Stomach smooth muscle (tissue), 2 donors: ENCODE measurements around the gene XPNPEP1.

Experiments
- H3K27ac ChIP-seq: one replicate; pipeline ENCODE4 v1.7.0; 2013; ENCODE audit warnings: mild to moderate bottlenecking, low read length, inconsistent platforms
- H3K27me3 ChIP-seq, 2 donors: one replicate each; pipeline ENCODE4 v1.7.0; 2013; ENCODE audit warnings: low read length in 2 of 2; ENCODE audit not compliant: insufficient read depth in 2 of 2, control insufficient read depth in 1 of 2
- H3K36me3 ChIP-seq, 2 donors: one replicate each; pipeline ENCODE4 v1.7.0; 2013; ENCODE audit warnings: low read length in 2 of 2; ENCODE audit not compliant: control insufficient read depth in 2 of 2, insufficient read depth in 2 of 2
- H3K4me1 ChIP-seq: one replicate; pipeline ENCODE4 v1.7.0; 2013; ENCODE audit warnings: low read length; ENCODE audit not compliant: control insufficient read depth, insufficient read depth
- H3K4me3 ChIP-seq, 2 donors: one replicate each; pipeline ENCODE4 v1.7.0; 2013; ENCODE audit warnings: low read length in 2 of 2
- H3K9ac ChIP-seq, 2 donors: one replicate each; pipeline ENCODE4 v1.7.0; 2013; ENCODE audit warnings: low read length in 2 of 2, mild to moderate bottlenecking in 1 of 2
- H3K9me3 ChIP-seq, 2 donors: one replicate each; pipeline ENCODE4 v1.7.0; 2013; ENCODE audit warnings: low read length in 2 of 2; ENCODE audit not compliant: control insufficient read depth in 2 of 2
- donor health status: healthy.
- donor health status: Pancreatic carcinoma.

XPNPEP1 gene

DNA sequence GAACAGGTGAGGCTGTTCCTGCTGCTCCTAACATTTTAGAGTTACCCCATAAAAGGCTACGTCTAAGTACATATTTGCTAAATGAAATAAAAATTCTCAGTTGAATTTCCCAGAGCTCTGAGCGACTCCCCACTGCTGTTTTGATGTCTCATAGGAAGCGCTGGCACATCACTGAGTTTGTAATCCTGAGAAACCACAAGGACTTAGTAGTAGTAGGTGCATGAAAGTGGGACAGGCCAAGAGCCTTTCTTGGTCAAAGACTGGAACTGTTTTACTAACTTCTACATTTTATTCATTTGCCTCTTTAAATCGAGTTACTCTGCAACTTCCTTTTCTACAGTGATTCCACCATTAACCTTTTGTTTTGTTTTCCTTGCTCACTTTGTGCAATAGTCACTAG lies 85.9 kb downstream of the XPNPEP1 start:
- H3K4me1 ChIP-seq = no peaks in the 10 kb centered on the region
- no peaks in the 10 kb centered on the region for H3K36me3 ChIP-seq
- H3K4me3 ChIP-seq = no peak overlapping the region
- H3K9me3 ChIP-seq = no peaks in the 10 kb centered on the region
- H3K27ac ChIP-seq = no peak overlapping the region
- H3K27me3 ChIP-seq = no peaks in the 10 kb centered on the region
- H3K9ac ChIP-seq = no peak overlapping the region

DNA sequence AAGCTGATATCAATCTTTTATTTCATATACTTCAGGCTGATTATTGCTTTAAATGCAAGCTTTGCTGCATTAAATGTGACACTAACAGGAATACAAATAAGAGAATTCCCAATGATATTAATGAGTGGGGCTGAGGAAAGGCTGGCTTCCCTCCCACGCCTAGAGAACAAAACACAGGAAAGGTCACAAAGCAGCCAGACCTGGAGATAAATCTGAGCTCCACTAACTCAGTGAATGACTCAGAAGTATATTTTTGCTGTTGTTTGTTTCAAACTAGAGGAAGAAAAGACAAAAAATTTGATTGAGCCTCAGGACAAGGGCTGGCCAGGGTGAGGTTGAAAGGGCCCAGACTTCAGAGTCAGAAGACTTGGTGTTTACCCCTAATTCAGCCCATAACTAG lies 88.1 kb downstream of the XPNPEP1 start:
- Histone ChIP-seq H3K27ac (no peak overlapping the region), H3K4me3 (no peak overlapping the region), H3K27me3 (no peaks in the 10 kb centered on the region)

DNA sequence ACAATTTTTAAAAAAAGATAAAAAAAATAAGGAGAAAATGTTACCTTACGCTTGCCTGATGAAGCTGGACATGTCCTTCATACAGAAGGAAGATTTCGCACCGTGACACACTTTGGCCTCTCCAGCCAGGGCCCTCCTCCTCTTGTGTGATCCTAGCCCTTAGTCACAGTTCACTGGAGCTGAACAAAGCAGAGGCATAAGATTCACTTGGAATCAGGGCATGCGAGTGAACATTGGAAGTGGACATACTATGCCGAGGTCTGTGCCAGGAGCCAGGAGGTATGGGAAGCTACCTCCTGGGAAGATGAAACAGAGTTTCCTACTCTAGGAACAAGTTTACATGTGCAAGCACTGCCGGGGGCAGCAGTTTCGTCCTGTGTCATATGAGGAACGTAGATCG lies 91.5 kb downstream of the XPNPEP1 start:
- H3K27me3 ChIP-seq = no peaks in the 10 kb centered on the region
- H3K4me1 ChIP-seq = no peaks in the 10 kb centered on the region
- H3K36me3 ChIP-seq = no peaks in the 10 kb centered on the region
- H3K27ac ChIP-seq = no peak overlapping the region
- H3K9me3 ChIP-seq = no peaks in the 10 kb centered on the region
- H3K9ac ChIP-seq = no peak overlapping the region
- H3K4me3 ChIP-seq = no peak overlapping the region

More for the DNA sequence above, 88.1 kb downstream of the XPNPEP1 start:
- Histone ChIP-seq H3K36me3 (no peaks in the 10 kb centered on the region), H3K9me3 (no peaks in the 10 kb centered on the region), H3K4me1 (no peaks in the 10 kb centered on the region), H3K9ac (no peak overlapping the region)

DNA sequence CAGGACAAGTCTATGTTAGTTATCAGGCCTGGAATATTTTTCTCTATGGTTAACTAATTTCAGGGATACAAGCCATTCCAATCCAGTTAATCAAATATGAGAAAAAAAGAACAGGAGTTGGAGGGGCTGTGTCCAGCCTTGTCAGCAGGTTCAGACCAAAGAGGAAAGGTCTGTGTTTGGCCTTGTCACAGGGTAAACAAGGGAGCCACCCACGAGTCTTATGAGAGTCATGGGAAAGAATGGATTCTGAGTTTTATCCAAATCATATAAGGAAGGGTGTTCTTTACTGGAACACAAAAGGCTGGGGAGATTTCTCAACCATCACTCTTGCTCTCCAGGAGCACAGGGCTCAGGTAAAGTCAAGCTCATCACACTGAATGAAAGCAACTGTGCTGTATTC lies 99.1 kb downstream of the XPNPEP1 start:
- H3K27me3 ChIP-seq = no peaks in the 10 kb centered on the region
- H3K9ac ChIP-seq = no peak overlapping the region
- H3K9me3 ChIP-seq = no peaks in the 10 kb centered on the region
- H3K4me1 ChIP-seq = no peaks in the 10 kb centered on the region
- H3K27ac ChIP-seq = no peak overlapping the region
- H3K36me3 ChIP-seq = no peaks in the 10 kb centered on the region
- H3K4me3 ChIP-seq = no peak overlapping the region

DNA sequence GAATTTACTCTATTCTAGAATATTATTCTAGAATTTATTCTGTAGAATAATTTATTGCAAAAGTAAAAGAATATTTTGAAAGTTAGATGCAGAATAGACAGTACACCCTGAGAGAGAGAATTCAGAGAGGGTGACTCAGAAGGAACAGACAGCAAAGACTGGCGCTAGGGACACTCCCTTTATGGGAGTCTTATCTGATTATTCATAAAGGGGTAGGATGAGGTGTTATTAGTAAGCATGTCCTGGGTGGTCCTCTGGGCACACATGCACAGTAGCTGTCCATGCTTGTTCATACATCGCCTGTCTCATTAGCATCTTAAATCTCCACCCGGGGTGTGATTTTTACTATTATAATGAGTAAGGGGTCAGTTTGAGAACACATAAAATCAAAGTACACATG lies 100.1 kb downstream of the XPNPEP1 start:
- H3K4me3 ChIP-seq = no peak overlapping the region
- H3K9ac ChIP-seq = no peak overlapping the region
- no peaks in the 10 kb centered on the region for H3K27me3 ChIP-seq
- H3K4me1 ChIP-seq = no peaks in the 10 kb centered on the region
- H3K9me3 ChIP-seq = no peaks in the 10 kb centered on the region
- H3K36me3 ChIP-seq = no peaks in the 10 kb centered on the region
- no peak overlapping the region for H3K27ac ChIP-seq

DNA sequence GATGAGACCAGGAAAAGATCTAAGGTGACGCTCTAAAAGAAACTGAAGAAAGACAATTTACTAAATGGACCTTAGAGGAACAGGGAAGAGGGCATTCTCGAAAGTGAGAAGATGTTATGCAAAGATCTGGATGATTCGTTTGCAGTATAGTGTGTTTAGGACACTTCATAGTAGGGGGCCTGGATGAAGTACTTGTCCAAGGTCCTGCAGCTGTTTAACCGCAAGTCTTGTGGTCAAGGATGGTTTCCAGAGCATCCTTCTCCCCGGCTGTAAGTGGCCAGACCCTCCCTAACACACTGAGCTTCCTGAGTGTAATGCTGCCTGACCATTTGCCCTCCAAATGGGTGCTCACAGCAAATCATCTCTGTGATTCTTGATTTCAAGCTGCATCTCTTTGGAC lies 101.6 kb downstream of the XPNPEP1 start:
- Histone ChIP-seq H3K36me3 (no peaks in the 10 kb centered on the region), H3K27ac (no peak overlapping the region), H3K4me3 (no peak overlapping the region), H3K9ac (no peak overlapping the region), H3K9me3 (no peaks in the 10 kb centered on the region), H3K4me1 (no peaks in the 10 kb centered on the region), H3K27me3 (no peaks in the 10 kb centered on the region)

DNA sequence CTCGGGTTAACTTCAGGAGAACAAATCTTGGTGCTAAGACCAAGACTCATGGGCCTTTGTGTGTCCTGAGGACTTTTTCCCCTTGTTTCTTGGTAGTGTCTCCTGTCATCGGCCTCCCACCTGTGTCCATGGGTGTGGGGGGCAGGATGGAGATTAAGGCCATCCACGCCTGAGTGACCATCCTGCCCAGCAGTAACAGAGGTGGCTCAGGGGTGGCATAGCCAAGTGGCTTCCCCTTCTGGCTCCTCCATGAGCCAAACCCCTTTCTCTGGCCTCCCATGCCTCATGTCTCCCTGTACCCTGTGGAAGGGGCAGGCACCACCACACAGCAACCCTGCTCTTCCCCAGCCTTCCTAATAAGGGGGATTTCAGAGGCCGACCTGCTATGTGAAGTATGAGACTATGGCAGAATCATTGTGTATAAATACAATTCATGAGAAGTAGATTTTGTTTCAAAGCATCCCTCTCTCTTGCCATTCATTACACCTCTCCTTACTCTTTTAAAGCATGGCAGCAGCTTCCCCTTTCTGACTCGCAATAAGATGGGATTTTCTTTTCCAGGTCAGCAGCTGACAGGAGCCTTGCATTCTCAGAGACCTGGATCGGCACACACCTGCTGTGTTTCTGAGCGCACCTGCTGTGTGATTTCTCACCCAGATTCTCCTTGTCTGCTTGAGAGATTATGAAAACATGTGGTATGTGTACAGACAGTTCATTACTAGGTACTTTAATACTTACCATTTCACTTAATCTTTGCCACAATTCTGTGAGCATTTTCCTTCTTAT lies 102.5 kb downstream of the XPNPEP1 start:
- no peak overlapping the region for H3K4me3 ChIP-seq
- no peaks in the 10 kb centered on the region for H3K4me1 ChIP-seq
- H3K27ac ChIP-seq = no peak overlapping the region
- no peaks in the 10 kb centered on the region for H3K9me3 ChIP-seq
- H3K36me3 ChIP-seq = no peaks in the 10 kb centered on the region
- H3K9ac ChIP-seq = no peak overlapping the region
- no peaks in the 10 kb centered on the region for H3K27me3 ChIP-seq

DNA sequence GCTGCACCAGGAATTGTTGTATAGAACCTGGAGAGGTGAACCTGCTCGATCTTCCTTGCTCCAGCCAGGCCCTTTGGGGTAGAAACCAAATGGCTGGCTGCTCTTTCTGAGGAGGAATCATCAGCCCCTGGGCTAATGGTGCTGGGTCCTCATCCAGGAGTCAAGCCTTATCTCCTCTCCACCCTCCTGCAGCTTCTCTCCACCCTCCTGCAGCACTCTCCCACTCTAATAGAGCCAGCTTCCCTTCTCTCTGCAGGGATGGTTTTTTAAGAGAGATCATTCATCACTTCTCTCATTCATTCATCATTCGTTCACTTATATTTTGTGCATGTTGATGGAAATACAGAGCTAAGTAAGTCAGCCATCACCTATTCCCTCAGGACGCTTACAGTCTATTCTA lies 103.5 kb downstream of the XPNPEP1 start:
- no peaks in the 10 kb centered on the region for H3K36me3 ChIP-seq
- H3K4me1 ChIP-seq = no peaks in the 10 kb centered on the region
- H3K4me3 ChIP-seq = no peak overlapping the region
- H3K9me3 ChIP-seq = no peaks in the 10 kb centered on the region
- no peaks in the 10 kb centered on the region for H3K27me3 ChIP-seq
- H3K9ac ChIP-seq = no peak overlapping the region
- no peak overlapping the region for H3K27ac ChIP-seq
